GM19328 (cell line): ENCODE results near the gene KCNJ1.

ENCODE experiments used
- ATAC-seq: cut with Tn5 transposase; IDR thresholded peaks from one replicate; pipeline ENCODE4 v1.9.1; 2021; ENCODE audit warnings: mild to moderate bottlenecking, moderate library complexity; ENCODE audit not compliant: unreplicated experiment

KCNJ1 gene

GRCh38 chr11:128827191-128827893 lies 39.8 kb downstream of the KCNJ1 start:
- ATAC-seq = no peak

- ATAC-seq = no peak
Observed at GRCh38 chr11:128825050-128825784, 41.9 kb downstream of the KCNJ1 start.

GRCh38 chr11:128824191-128825049 lies 42.7 kb downstream of the KCNJ1 start:
- no peak for ATAC-seq

DNA sequence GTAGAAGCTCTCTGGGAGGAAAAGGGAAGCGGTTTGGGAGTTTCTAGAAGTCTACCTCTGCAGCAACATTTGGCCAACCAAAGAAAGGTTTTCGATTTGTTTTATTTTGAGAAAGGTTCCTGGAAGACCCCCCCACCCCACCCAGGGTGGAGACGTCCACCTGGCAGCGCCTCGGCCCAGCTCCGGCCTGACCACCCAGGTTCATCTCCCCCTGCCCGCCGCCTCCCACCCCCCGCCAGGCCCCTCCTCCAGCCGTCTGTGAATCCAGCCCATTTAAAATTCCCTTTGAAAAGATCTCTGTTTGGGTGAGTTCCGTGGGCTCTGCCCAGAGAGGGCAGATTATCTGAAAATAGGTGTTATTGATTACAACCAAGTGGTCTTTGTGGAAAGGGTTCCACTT lies 43.3 kb downstream of the KCNJ1 start:
- no peak for ATAC-seq

DNA sequence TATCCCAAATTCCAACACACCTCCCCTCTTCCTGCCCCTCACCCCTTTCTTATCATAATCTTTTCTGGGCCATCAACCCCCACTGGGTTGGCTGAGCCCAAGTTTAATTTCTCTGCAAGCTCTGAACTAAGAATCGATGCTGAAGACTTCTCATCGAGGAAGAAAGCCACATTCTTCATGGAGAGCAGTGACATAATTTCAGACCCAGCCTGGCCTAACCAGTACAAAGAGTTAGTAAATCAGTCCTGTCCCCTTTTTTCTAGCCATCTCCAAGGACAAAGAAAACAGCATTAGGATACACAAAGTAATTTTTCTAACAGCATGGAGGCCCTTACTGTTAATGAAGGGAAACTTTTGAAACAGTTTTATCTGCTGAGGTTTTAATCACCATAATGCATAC lies 45.0 kb downstream of the KCNJ1 start:
- ATAC-seq = no peak

DNA sequence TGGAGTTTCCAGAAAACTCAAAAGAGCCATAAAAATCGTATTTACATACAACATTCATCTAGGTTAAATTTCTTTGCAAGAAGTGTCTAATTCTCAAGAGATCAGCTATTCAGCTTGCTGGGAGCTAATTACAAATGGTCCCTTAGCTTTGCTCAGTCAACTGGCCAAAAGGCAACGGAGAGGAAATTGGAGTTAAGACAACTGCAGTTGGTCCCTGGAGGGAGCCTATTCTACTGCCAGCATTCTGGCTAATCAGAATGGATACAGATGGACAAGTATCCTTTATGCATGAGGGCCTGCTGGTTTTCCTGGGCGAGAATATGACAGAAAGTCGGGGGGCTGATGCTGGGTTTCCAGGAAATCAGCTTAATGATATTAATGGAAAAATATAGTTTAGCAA lies 45.5 kb downstream of the KCNJ1 start:
- ATAC-seq = no peak

- no peak for ATAC-seq
Observed at GRCh38 chr11:128819198-128819597, 47.9 kb downstream of the KCNJ1 start.

DNA sequence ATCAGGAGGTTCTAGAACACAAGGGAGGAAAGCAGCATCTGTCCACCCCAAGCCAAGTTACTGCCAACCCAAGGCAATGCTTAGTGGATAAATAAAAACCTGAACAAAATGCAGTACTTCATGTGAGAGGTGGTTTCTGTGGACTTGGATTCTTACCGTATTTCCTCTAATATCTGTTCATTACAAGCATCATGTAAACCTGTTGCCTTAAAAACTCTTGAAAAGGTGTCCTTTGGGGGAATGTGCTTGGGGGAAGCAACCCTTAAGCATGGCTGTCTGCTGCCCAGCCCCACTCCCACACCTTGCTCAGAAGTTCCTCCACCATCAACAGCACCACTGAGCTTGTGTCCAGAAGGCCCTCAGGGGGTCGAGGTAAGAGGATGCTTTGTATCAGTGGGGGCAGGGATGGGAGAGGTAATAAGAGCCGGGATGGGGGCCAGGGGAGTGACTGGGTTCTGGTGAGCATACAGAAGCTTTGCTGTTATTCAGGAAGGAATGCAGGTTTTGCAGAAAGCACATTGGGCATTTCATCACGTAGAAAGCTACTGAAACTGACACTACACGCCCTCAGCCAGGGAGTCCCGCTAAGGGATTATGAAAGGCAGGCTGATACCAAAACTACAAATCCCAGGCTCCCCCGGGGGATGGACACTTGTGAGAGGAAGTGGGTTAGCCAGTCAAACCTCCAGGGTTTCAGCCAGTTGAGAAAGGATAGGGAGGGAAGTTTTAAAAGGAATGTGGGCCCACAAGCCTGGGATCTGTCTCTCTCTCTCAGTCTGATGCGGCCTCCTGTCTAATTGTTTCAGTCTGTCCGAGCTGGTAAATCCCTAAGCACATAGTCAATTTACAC lies 52.0 kb downstream of the KCNJ1 start:
- no peak for ATAC-seq

DNA sequence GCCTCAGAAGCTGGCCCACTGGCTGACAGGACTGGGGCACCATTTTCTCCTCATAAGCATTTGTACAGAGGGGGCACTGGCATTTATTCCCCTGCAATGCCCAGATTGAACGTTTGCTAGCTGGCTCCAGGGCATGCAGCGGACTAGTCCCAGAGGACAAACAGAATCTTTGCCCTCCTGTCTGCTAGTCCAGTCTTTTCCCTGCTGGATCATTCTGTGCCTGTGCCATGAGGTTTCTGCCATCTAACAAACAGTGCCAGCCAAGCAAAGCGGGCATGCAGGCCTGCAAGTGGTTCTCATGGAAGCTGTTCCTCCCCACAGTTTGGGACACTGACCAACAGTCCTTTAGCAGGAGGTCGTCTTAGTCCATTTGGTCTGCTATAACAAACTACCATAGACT lies 53.4 kb downstream of the KCNJ1 start:
- ATAC-seq = no peak

- ATAC-seq = no peak
Observed at GRCh38 chr11:128810784-128811514, 56.1 kb downstream of the KCNJ1 start.

- ATAC-seq = no peak
Observed at GRCh38 chr11:128809128-128809527, 58.0 kb downstream of the KCNJ1 start.

DNA sequence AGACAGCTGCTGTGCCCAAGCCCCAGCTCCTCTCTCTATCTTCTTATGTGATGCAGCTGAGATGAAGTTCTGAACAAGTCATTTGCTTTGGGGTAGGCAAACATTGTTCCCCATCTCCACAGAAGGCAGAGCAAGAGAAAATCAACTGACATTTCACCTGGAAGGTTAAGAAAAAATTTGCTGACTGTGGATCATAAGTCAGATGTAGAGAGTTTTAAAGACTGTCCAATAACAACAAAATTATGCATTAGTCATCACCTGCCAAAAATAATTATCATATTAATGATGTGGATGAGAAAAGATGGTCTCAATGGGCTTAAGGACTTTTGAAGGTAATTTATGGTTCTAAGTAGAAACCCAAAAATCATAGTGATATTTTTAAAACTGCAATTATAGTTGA lies 59.2 kb downstream of the KCNJ1 start:
- no peak for ATAC-seq

DNA sequence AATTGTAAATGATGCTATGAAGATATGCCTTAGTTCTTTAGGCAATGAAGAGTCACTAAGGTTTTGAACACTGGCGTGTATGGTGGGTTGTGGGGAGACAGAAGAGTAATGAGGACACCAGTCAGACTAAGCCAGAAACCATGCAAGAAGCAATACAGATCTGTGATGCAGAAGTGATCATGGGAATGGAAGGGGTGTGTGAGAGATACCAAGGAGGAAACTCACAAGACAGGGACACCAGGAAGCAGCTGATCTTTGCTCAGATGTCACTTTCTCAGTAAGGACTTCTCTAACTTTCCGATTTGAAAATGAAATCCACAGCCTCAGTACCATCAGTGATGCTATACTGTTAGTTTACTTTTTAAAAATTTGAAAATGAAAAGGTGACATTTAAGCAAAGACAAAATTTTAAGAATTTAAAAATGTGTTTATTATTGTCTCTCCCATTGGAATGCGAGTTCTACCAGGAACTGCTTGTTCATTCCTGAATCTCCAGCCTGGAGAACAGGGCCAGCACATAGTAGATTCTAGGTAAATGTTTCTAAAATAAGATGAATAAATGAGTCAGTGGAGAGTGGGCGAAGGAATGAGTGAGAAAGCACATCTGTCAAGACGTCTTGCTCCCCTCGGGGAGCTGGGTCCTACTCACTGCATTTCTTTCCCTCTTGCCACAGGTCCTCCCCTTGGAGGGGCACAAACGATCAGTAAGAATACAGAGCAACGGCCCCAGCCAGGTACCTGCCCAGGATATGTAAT lies 60.4 kb downstream of the KCNJ1 start:
- no peak for ATAC-seq

- no peak for ATAC-seq
Observed at GRCh38 chr11:128804481-128804880, 62.6 kb downstream of the KCNJ1 start.

DNA sequence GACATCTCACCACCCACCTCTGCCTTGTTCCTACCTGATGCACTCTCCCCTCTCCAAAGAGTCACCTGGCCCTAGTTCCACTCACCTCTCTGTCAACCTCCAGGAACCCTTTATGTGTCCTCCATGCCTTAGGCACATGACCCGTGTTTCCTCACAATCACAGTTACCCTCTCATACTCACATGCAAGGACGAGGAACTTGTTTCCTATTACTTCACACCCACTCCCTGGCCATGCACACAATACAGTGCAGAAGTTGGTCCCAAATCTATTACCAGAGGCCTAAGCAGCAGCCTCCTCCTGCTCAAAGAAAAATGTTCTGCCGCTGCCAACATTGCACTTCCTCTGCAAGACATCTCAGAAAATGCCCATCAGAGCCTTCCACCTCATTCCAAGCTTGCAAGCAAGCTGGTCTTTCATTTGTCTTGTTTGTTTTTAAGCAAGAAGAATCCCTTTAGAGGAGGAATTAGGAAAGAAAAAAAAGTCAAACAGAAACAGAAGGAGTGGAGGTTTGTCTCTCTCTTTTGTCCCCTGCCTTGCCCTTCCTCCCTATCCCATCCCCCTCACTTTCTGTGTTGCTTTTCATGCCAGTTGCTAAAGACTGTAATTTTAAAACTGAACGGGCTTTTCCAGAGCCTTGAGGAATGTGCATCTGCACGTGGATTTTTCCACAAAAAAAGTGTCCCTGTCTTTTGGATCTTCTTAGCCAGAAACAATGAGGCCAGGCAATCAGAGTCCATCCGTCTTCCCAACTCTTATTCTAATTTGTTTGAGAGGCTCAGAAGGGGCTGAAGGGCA lies 63.4 kb downstream of the KCNJ1 start:
- no peak for ATAC-seq

- ATAC-seq = no peak
Observed at GRCh38 chr11:128803011-128803410, 64.1 kb downstream of the KCNJ1 start.

- ATAC-seq = no peak
Observed at GRCh38 chr11:128802358-128802981, 64.6 kb downstream of the KCNJ1 start.

GRCh38 chr11:128800871-128801417 lies 66.2 kb downstream of the KCNJ1 start:
- ATAC-seq = no peak
